Heart right ventricle (tissue), 16 donors: ENCODE data around the gene GPR45. TPM values are rescaled to one million over a fixed set of nuclear protein-coding genes. Genes with fewer than 3 reads are reported as not detected.

Experiments used
- ATAC-seq, 8 donors: fragments of 200-7000 bp; cut with Tn5 transposase; one replicate each; pipeline ENCODE4 v1.9.1; 2020; ENCODE audit warnings: mild to moderate bottlenecking in 8 of 8, moderate library complexity in 8 of 8, moderate number of reproducible peaks in 1 of 8
- DNase-seq, 2 donors: peaks; one replicate each; pipeline ENCODE4 v3.0.0-alpha.2; 2020
- H3K27ac ChIP-seq, 10 donors: fragments of 200-600 bp; sonication (generic) in 2 of 10; one replicate each; pipeline versions ENCODE4 v1.5.0 to v1.8.0; 2020 to 2022; ENCODE audit warnings: mild to moderate bottlenecking in 3 of 10
- H3K27me3 ChIP-seq, 7 donors: fragments of 200-600 bp; one replicate each; pipeline ENCODE4 v1.8.0; 2021 to 2022; ENCODE audit warnings: mild to moderate bottlenecking in 2 of 7
- H3K36me3 ChIP-seq, 9 donors: fragments of 200-600 bp; sonication (generic) in 1 of 9; one replicate each; pipeline versions ENCODE4 v1.5.0 to v1.8.0; 2020 to 2022; ENCODE audit warnings: mild to moderate bottlenecking in 2 of 9
- H3K4me1 ChIP-seq, 9 donors: fragments of 200-600 bp; sonication (generic) in 1 of 9; one replicate each; pipeline versions ENCODE4 v1.5.0 to v1.8.0; 2020 to 2022; ENCODE audit warnings: mild to moderate bottlenecking in 4 of 9
- H3K4me3 ChIP-seq, 10 donors: fragments of 200-600 bp; sonication (generic) in 2 of 10; one replicate each; pipeline versions ENCODE4 v1.5.0 to v1.8.0; 2020 to 2022; ENCODE audit warnings: mild to moderate bottlenecking in 7 of 10, moderate library complexity in 2 of 10
- H3K9me3 ChIP-seq, 11 donors: fragments of 200-600 bp in 10 of 11; sonication (generic) in 2 of 11; one replicate each; pipeline versions ENCODE4 v1.5.0 to v1.8.0; 2013 to 2022; ENCODE audit warnings: mild to moderate bottlenecking in 2 of 11, control low read depth in 1 of 11, moderate library complexity in 1 of 11
- WGBS, 2 donors: extraction: QIAGEN DNeasy Blood & Tissue Kit; methylation state at CpG; one replicate each; pipeline ENCODE4 v1.1.7; 2013; ENCODE audit warnings: inconsistent platforms in 1 of 2; 5-methylcytosine and 5-hydroxymethylcytosine counted together
- intact Hi-C, 10 donors: fragments of 100-400 bp; cut with DNase I; formaldehyde crosslinking; loops; one replicate each; pipeline versions ENCODE4 v1.11.1 to v1.14.2; 2022
- polyA plus RNA-seq, 2 donors: library from polyadenylated mRNA; stranded (reverse); fragments of 200-250 nt; gene quantifications; one replicate each; pipeline ENCODE4 v1.2.3, GENCODE V29; 2013
- total RNA-seq, 10 donors: library from RNA; stranded (reverse); fragmentation: NEBNext Ultra II Directional in 3 of 10; extraction: Animal tissue kit (Norgen Biotek cat#: 25700) in 3 of 10; gene quantifications; one replicate each; pipeline versions ENCODE4 v1.2.1 to v1.2.4, GENCODE V29; 2021 to 2023
- TF ChIP-seq, protein P1 (sequence below), 9 donors: fragments of 200-600 bp; sonication (generic) in 2 of 9; IDR thresholded peaks; one replicate each; pipeline versions ENCODE4 v1.5.0 to v1.8.0; 2021 to 2022; ENCODE audit warnings: antibody characterized with exemption in 9 of 9, mild to moderate bottlenecking in 5 of 9, moderate library complexity in 1 of 9
- donor health status: Arrhythmogenic right ventricular cardiomyopathy.
- donor health status: ischemic (EF 13 %, LVEDD 7.1; RV severe dilation, severe dysfunction).
- donor health status: healthy with polysubstance abuse.
- donor health status: DM: no; HTN: yes; CAD: no.
- donor health status: DM: no; HTN: no; CAD: no.
- donor health status: ischemic (EF 25% LVEDD 6.9; RV normal size, moderate dysfunction).
- donor health status: ischemic (EF 25% LVEDD 5.7; RV mildly dilated, moderate dysfunction).
- donor health status: healthy.
- donor health status: DM: yes; HTN: yes; CAD: no.
- donor health status: Ischemic cardiomyopathy.
- donor health status: ischemic (EF 35%, LVEDD 5.7; RV mildly dilated, moderate dysfunction).
- donor health status: nonischemic (EF 11% LVEDD 7.7; RV severe dilation, severe dysfunction).
- donor health status: DM: yes; HTN: yes; CAD: no.
- donor health status: PGD.
- donor health status: ischemic (EF 29% LVEDD 5.4; RV normal size, mild dysfunction).
- donor health status: nonischemic (EF 23%, LVEDD 6.1; RV moderate dilation, normal function).

GPR45 gene
- total and polyA plus RNA-seq, 12 donors = not detected

DNA sequence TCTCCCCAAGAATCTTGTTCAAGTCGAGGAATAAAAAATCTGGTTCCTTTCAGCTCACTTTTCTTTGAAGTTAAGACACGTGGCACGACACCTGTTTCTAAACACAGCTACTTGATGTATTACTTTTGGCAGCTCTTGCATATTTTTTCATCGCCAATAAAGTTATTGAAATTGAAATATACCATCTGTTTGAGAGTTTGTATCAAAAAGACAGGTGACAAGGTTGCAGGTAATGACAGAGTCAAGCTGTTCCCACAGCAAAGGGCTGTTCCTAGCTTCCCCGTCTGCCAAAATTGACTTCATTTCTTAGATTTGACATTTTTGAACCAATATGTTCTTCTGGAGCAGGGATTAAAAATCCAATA is 5.5 kb upstream of the GPR45 start:
- ATAC-seq = no peak
- Histone ChIP-seq H3K9me3 (no peaks in the 10 kb centered on the region), H3K36me3 (no peaks in the 10 kb centered on the region), H3K27me3 (peaks cover 0 to 18% (median 11%) of the 10 kb centered on the region in 7 donors), H3K27ac (no peak overlapping the region), H3K4me1 (peaks cover 0 to 17% (median 0%) of the 10 kb centered on the region in 9 donors), H3K4me3 (no peak overlapping the region)
- WGBS, 2 donors = 48 to 51% methylated on average over 5 of the region's 5 CpGs
- no peak for DNase-seq
- TF ChIP-seq, protein P1, sequence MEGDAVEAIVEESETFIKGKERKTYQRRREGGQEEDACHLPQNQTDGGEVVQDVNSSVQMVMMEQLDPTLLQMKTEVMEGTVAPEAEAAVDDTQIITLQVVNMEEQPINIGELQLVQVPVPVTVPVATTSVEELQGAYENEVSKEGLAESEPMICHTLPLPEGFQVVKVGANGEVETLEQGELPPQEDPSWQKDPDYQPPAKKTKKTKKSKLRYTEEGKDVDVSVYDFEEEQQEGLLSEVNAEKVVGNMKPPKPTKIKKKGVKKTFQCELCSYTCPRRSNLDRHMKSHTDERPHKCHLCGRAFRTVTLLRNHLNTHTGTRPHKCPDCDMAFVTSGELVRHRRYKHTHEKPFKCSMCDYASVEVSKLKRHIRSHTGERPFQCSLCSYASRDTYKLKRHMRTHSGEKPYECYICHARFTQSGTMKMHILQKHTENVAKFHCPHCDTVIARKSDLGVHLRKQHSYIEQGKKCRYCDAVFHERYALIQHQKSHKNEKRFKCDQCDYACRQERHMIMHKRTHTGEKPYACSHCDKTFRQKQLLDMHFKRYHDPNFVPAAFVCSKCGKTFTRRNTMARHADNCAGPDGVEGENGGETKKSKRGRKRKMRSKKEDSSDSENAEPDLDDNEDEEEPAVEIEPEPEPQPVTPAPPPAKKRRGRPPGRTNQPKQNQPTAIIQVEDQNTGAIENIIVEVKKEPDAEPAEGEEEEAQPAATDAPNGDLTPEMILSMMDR (IDR thresholded peaks at IDR 0.05) = no peak
- intact Hi-C loops = loop anchor here in 2 of 10 donors (1.0 to 5.0 kb wide), 2 partner anchors 122 to 124 kb away; no protein-coding TSS in a partner anchor

DNA sequence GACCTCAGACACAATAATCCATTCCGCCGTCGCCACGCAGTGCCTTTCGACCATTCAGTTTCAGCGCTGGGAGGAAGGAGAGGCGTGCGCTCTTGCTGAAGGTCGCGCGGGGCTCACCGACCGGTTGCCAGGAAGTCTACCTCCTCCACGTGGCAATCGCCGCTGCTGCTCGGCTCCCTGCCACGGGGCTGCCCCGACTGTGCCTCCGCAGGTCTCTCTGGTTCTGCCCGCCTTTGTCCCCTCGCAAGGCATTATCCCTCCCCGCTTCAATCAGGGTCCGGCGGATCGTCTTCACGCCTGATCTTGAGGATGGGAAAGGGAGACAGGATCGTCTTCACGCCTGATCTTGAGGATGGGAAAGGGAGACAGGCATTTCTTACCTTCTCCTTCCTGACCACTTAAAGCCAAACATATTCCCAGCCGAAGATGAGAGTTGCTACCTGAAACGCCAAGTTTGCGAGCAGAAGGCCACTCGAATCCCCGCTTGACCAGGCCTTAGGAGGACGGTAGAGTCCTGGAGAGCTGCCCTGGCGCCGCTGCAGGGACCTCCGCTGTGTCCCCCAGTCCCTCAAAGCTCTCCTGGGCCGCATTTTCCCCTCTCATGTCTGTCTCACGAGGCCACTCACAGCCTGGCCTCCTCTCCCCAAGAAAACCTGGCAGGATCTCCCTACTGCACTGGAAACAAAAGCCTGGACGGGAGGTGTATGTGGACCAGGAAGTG is 4.3 kb upstream of the GPR45 start:
- H3K27me3 ChIP-seq = peaks cover 0 to 18% (median 11%) of the 10 kb centered on the region in 7 donors
- TF ChIP-seq, protein P1 (IDR thresholded peaks at IDR 0.05) = no peak
- DNase-seq (no peak), ATAC-seq (peak in 1 of 8 donors; percentile 35)
- intact Hi-C loops = loop anchor here in 1 of 10 donors (5.0 kb wide), 1 partner anchor 125 kb away; no protein-coding TSS in a partner anchor
- peaks cover 0 to 17% (median 0%) of the 10 kb centered on the region in 9 donors for H3K4me1 ChIP-seq
- H3K9me3 ChIP-seq = no peaks in the 10 kb centered on the region
- H3K36me3 ChIP-seq = no peaks in the 10 kb centered on the region
- no peak overlapping the region for H3K4me3 ChIP-seq
- H3K27ac ChIP-seq = no peak overlapping the region
- WGBS, 2 donors = 58% methylated on average over 41 of the region's 41 CpGs

GRCh38 chr2:105238664-105239240 is 2.8 kb upstream of the GPR45 start:
- Histone ChIP-seq H3K36me3 (no peaks in the 10 kb centered on the region), H3K4me1 (peaks cover 0 to 17% (median 0%) of the 10 kb centered on the region in 9 donors), H3K27me3 (peaks cover 0 to 18% (median 9%) of the 10 kb centered on the region in 7 donors), H3K4me3 (no peak overlapping the region), H3K9me3 (no peaks in the 10 kb centered on the region), H3K27ac (no peak overlapping the region)
- intact Hi-C loops = loop anchor here in 1 of 10 donors (5.0 kb wide), 1 partner anchor 126 kb away; no protein-coding TSS in a partner anchor
- DNase-seq (no peak), ATAC-seq (no peak)
- 80 to 83% methylated on average over 14 of the region's 14 CpGs for WGBS, 2 donors
- TF ChIP-seq, protein P1 (IDR thresholded peaks at IDR 0.05) = no peak

- H3K9me3 ChIP-seq = no peaks in the 10 kb centered on the region
- no peak overlapping the region for H3K27ac ChIP-seq
- H3K36me3 ChIP-seq = no peaks in the 10 kb centered on the region
- H3K4me3 ChIP-seq = no peak overlapping the region
- peaks cover 0 to 17% (median 0%) of the 10 kb centered on the region in 9 donors for H3K4me1 ChIP-seq
- ATAC-seq (no peak), DNase-seq (no peak)
- TF ChIP-seq, protein P1 (IDR thresholded peaks at IDR 0.05) = no peak
- 88 to 89% methylated on average over 2 of the region's 2 CpGs for WGBS, 2 donors
- intact Hi-C loops = loop anchor here in 2 of 10 donors (5.0 to 10.0 kb wide), 2 partner anchors 75 to 128 kb away; no protein-coding TSS in a partner anchor
- H3K27me3 ChIP-seq = peaks cover 0 to 18% (median 6%) of the 10 kb centered on the region in 7 donors
Observed at GRCh38 chr2:105239924-105240323, 1.6 kb upstream of the GPR45 start.
